AG04449 (cell line): ENCODE measurements around the gene SH3BGRL3.

Experiments
- CTCF ChIA-PET: fragments of 350-600 bp; formaldehyde crosslinking; extraction: SDS; loops from one replicate; lab custom pipeline; 2021; ENCODE audit warnings: antibody characterized with exemption; lab: Yijun Ruan, JAX
- POLR2A ChIA-PET: fragments of 400-600, 350-600 bp; formaldehyde crosslinking; extraction: SDS; loops from one replicate; lab custom pipeline; 2020; ENCODE audit warnings: antibody characterized with exemption, inconsistent platforms; lab: Yijun Ruan, JAX
- DNase-seq: peaks from one replicate; pipeline ENCODE4 v3.0.0-alpha.2; 2010; ENCODE audit warnings: low read depth, low spot score
- H3K4me3 ChIP-seq: 2 replicates; pipeline ENCODE4 v1.5.1; 2011; ENCODE audit warnings: low read depth, mild to moderate bottlenecking, control low read depth, low read length
- TF ChIP-seq, protein P1 (sequence below): IDR thresholded peaks from one replicate; pipeline ENCODE4 v1.5.1; 2011; ENCODE audit warnings: mild to moderate bottlenecking, moderate library complexity, low read length, control low read depth, inconsistent platforms; ENCODE audit not compliant: insufficient read depth; ENCODE audit errors: missing control alignments

SH3BGRL3 gene

GRCh38 chr1:26278724-26279455, 996 bp upstream of the SH3BGRL3 start:
- H3K4me3 ChIP-seq, result peak overlapping the region; percentile 81
- no peak for DNase-seq
- POLR2A ChIA-PET, result interaction anchor here (0.7 to 1.4 kb wide), 3 partner anchors 10 to 99 kb away, joined by 3 to 6 read pairs (median 3); no protein-coding TSS in a partner anchor
- CTCF ChIA-PET, result interaction anchor here (1.0 to 10.7 kb wide), 13 partner anchors 11 to 138 kb away, joined by 3 to 179 read pairs (median 6); partner anchors contain the start of genes CD52 and CEP85
- TF ChIP-seq, protein P1, sequence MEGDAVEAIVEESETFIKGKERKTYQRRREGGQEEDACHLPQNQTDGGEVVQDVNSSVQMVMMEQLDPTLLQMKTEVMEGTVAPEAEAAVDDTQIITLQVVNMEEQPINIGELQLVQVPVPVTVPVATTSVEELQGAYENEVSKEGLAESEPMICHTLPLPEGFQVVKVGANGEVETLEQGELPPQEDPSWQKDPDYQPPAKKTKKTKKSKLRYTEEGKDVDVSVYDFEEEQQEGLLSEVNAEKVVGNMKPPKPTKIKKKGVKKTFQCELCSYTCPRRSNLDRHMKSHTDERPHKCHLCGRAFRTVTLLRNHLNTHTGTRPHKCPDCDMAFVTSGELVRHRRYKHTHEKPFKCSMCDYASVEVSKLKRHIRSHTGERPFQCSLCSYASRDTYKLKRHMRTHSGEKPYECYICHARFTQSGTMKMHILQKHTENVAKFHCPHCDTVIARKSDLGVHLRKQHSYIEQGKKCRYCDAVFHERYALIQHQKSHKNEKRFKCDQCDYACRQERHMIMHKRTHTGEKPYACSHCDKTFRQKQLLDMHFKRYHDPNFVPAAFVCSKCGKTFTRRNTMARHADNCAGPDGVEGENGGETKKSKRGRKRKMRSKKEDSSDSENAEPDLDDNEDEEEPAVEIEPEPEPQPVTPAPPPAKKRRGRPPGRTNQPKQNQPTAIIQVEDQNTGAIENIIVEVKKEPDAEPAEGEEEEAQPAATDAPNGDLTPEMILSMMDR, result no peak

- peak overlapping the region; percentile 81 for H3K4me3 ChIP-seq
- CTCF ChIA-PET, result interaction anchor here (0.7 to 10.7 kb wide), 13 partner anchors 8 to 137 kb away, joined by 3 to 179 read pairs (median 4); partner anchors contain the start of genes CD52, CEP85 and ZNF593
- POLR2A ChIA-PET, result interaction anchor here (0.7 to 1.6 kb wide), 2 partner anchors 8 to 443 kb away, joined by 3 to 5 read pairs; no protein-coding TSS in a partner anchor
- TF ChIP-seq, protein P1, result no peak
- DNase-seq, result no peak
These were observed 602 bp downstream of the SH3BGRL3 start for GRCh38 chr1:26280333-26281042.

DNA sequence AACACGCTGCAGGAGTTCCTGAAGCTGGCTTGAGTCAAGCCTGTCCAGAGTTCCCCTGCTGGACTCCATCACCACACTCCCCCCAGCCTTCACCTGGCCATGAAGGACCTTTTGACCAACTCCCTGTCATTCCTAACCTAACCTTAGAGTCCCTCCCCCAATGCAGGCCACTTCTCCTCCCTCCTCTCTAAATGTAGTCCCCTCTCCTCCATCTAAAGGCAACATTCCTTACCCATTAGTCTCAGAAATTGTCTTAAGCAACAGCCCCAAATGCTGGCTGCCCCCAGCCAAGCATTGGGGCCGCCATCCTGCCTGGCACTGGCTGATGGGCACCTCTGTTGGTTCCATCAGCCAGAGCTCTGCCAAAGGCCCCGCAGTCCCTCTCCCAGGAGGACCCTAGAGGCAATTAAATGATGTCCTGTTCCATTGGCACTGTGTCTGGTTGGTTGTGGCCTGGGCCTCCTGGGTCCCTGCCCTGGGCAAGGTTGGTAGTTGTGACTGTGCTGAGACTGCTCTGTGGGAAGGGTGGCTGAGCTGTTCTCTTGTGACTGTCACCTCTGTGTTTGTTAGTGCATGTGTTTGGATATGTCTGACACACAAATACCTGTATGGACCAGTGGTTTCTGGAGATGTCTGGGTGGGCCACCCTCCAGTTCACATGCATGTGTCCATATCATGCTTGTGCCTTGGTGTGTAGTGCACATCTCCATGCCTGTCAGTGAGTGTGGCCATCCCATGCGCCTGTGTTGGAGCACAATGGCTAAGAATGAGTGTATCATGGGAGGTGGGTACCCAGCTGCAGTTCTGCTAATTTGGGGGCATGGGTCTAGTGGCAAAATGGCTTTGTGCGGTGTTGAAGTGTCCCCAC, 1.4 kb downstream of the SH3BGRL3 start:
- CTCF ChIA-PET, result interaction anchor here (0.7 to 10.7 kb wide), 6 partner anchors 9 to 112 kb away, joined by 3 to 179 read pairs (median 4); partner anchors contain the start of genes CD52 and ZNF593
- TF ChIP-seq, protein P1, result no peak
- no peak for DNase-seq
- POLR2A ChIA-PET, result interaction anchor here (0.5 to 1.6 kb wide), 4 partner anchors 7 to 444 kb away, joined by 3 to 5 read pairs (median 4); partner anchors contain the start of gene CEP85
- peak overlapping the region; percentile 81 for H3K4me3 ChIP-seq

- no peak for DNase-seq
- ChIA-PET POLR2A (interaction anchor here (0.7 kb wide), 1 partner anchor 48 kb away, joined by 4 read pairs; the partner anchor contains the start of gene CEP85), CTCF (interaction anchor here (0.8 to 10.7 kb wide), 4 partner anchors 10 to 112 kb away, joined by 3 to 179 read pairs (median 4); partner anchors contain the start of genes CD52 and ZNF593)
- TF ChIP-seq, protein P1, result no peak
- H3K4me3 ChIP-seq, result peak overlapping the region; percentile 81
These were observed 2.1 kb downstream of the SH3BGRL3 start for GRCh38 chr1:26281971-26282370.

DNA sequence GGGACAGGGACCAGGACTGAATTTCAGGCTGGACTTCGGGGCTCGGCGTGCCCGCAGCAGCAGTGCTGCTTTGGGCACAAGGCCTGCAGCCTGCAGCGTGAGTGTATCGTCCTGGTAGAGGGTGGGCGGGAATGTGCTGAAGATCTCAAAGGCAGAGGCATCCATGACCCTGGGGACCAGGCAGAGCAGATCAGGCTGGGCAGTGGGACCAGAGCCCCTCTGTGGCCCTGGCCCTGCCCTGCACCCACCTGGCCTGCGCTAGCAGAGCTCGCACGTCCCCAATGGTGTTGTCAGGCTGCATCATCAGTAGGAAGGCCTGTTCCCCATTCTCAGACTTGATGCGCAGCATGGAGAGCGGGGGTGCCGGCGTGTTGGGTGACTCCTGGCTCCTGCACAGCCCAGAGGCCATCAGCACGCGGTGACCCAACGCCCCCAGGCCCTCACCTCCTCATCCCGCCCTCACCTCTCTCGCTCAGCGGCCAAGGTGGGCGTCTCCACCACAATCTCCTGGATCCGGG, 2.6 kb downstream of the SH3BGRL3 start:
- no peak for DNase-seq
- POLR2A ChIA-PET, result no interaction called here
- TF ChIP-seq, protein P1, result no peak
- CTCF ChIA-PET, result interaction anchor here (0.8 to 10.7 kb wide), 5 partner anchors 8 to 40 kb away, joined by 3 to 179 read pairs (median 18); partner anchors contain the start of gene CD52
- H3K4me3 ChIP-seq, result peak overlapping the region; percentile 29
